ENCODE results near the gene CUEDC1. TPM values are rescaled to one million over a fixed set of nuclear protein-coding genes. Genes with fewer than 3 reads are reported as not detected.
A peak's percentile ranks its signal among the peaks of the same experiment; 100 is the strongest.

Gene CUEDC1
- total and polyA plus RNA-seq, 2 of the 13 experiments (the other 11 are each of a cell fraction or from before 2014, with no cell fraction given): 7.4 to 12.9 TPM

DNA sequence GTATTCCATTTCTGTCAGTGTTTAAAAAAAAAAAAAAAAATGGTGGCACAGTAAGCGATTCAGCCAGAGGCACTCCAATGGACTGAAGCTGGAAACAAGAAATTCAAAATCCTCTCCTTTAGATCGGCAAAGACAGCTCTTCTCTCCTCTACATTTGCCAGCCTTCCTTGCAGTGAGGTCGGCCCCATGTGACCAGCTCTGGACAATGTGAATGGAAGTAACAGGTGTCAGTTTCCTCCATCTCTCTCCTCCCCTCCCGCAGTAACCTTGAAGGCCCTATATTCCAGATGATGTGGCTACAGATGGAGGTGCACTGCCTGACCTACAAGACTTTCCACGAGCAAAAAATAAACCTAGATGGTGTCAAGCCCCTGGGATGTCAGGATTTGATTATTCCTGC is 15.0 kb downstream of the CUEDC1 start:
- Histone ChIP-seq H4K20me1 (ENCODE audit: insufficient read depth, low read length) (no peaks in the 10 kb centered on the region), H3K4me3 (replicated peaks in 1 of 3; ENCODE audit: insufficient read depth in 1 of 3, low read depth in 2 of 3, low read length in 3 of 3) (no peak overlapping the region), H3K9ac (ENCODE audit: insufficient read depth, low read depth, low read length) (no peak overlapping the region), H3K4me2 (ENCODE audit: low read depth, low read length) (no peak overlapping the region), H3K4me1 (ENCODE audit: insufficient read depth, low read length) (peaks cover 70% of the 10 kb centered on the region), H3K36me3 (replicated peaks in 1 of 2; ENCODE audit: control insufficient read depth in 1 of 2, insufficient read depth in 2 of 2, low read length in 2 of 2) (no peaks in the 10 kb centered on the region), H2AFZ (ENCODE audit: low read length) (no peak overlapping the region), H3K27me3 (ENCODE audit: control insufficient read depth in 1 of 2, insufficient read depth in 2 of 2, low read length in 2 of 2) (no peaks in the 10 kb centered on the region), H3K79me2 (ENCODE audit: insufficient read depth, low read length) (no peaks in the 10 kb centered on the region), H3K27ac (ENCODE audit: extremely low read length, insufficient read depth, low read length) (no peak overlapping the region), H3K9me3 (ENCODE audit: low read length) (no peaks in the 10 kb centered on the region)
- intact Hi-C loops (cut with micrococcal nuclease; ENCODE audit: unreplicated experiment) (loop anchor here (2.0 kb wide), 1 partner anchor 15 kb away; the partner anchor contains the start of gene CUEDC1), in situ Hi-C loops (cut with HindIII; ENCODE audit: extremely low pct_ligation_motif_present, low pct_unique_long_range_greater_than_20kb) (no loop called here)
- BruUV-seq (replicated peaks): no TSS peak
- CTCF ChIA-PET (ENCODE audit: low intra/inter-chr PET ratio, low total read pairs): no interaction called here
- FAIRE-seq: no peak
- ATAC-seq: no peak
- no peak for TF ChIP-seq ZNF251 (CRISPR knock-in tag; IDR thresholded peaks at IDR 0.05)
- TF ChIP-seq, protein P1, sequence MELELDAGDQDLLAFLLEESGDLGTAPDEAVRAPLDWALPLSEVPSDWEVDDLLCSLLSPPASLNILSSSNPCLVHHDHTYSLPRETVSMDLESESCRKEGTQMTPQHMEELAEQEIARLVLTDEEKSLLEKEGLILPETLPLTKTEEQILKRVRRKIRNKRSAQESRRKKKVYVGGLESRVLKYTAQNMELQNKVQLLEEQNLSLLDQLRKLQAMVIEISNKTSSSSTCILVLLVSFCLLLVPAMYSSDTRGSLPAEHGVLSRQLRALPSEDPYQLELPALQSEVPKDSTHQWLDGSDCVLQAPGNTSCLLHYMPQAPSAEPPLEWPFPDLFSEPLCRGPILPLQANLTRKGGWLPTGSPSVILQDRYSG (CRISPR knock-in tag; IDR thresholded peaks at IDR 0.05): no peak
- peak; percentile 25; the same call in 1 of the 2 replicates for TF ChIP-seq NFYC (CRISPR knock-in tag; IDR thresholded peaks at IDR 0.05)
- TF ChIP-seq, protein P2, sequence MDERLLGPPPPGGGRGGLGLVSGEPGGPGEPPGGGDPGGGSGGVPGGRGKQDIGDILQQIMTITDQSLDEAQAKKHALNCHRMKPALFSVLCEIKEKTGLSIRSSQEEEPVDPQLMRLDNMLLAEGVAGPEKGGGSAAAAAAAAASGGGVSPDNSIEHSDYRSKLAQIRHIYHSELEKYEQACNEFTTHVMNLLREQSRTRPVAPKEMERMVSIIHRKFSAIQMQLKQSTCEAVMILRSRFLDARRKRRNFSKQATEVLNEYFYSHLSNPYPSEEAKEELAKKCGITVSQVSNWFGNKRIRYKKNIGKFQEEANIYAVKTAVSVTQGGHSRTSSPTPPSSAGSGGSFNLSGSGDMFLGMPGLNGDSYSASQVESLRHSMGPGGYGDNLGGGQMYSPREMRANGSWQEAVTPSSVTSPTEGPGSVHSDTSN (CRISPR knock-in tag; IDR thresholded peaks at IDR 0.05): peak; percentile 38; the same call in 1 of the 2 replicates
- TF ChIP-seq, protein P3, sequence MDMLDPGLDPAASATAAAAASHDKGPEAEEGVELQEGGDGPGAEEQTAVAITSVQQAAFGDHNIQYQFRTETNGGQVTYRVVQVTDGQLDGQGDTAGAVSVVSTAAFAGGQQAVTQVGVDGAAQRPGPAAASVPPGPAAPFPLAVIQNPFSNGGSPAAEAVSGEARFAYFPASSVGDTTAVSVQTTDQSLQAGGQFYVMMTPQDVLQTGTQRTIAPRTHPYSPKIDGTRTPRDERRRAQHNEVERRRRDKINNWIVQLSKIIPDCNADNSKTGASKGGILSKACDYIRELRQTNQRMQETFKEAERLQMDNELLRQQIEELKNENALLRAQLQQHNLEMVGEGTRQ (IDR thresholded peaks at IDR 0.05; ENCODE audit: low read depth, low read length): 0 out of 2 replicates have a peak, but pooled peaks have one; percentile 22
- TF ChIP-seq, protein P3 (CRISPR knock-in tag; IDR thresholded peaks at IDR 0.05; ENCODE audit: borderline replicate concordance): no peak; the same call in 1 of the 2 replicates
- DNase-seq (ENCODE audit: low spot score): no peak
- WGBS (ENCODE audit: low lambda C conversion rate): 67% methylated on average over 5 of the region's 5 CpGs
- POLR2A ChIA-PET: interaction anchor here (1.0 to 3.9 kb wide), 4 partner anchors 13 to 143 kb away, joined by 3 to 35 read pairs (median 9); partner anchors contain the start of genes CUEDC1, DYNLL2 and SRSF1

Data from HepG2 (cell line).